Jurkat, Clone E6-1 (cell line): ENCODE measurements around the gene NCOA7.
"Not testable (repeated sequence)": the region's sequence is repeated elsewhere in the genome, so short reads cannot be mapped to it uniquely, and the experiment has no call there.

Experiments used
- DNase-seq: peaks from one replicate; pipeline ENCODE4 v3.0.0-alpha.2; 2011; ENCODE audit warnings: low read depth, low spot score
- H3K4me3 ChIP-seq: 2 replicates; pipeline ENCODE4 v1.5.1; 2011; ENCODE audit warnings: mild to moderate bottlenecking, low read length, control low read depth, moderate library complexity

The NCOA7 gene

DNA sequence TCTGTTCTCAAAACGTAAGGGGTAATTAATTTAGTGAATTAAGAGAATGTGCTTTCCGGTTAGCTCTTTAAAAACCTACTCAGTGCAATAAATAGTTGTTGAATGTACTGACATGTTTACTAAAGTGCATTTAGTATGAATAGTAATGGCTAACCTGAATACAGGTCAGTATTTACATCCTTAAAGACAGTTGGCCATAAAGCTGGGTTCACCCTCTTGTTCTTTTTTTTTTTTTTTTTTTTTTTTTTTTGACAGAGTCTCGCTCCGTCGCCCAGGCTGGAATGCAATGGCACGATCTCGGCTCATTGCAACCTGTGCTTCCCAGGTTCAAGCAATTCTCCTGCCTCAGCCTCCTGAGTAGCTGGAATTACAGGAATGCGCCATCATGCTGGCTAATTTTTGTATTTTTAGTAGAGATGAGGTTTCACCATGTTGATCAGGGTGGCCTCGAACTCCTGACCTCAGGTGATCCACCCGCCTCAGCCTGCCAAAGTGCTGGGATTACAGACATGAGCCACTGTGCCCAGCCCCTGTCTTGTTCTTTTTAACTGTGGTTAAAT is 14.2 kb downstream of the NCOA7 start:
- not testable (repeated sequence) for DNase-seq

GRCh38 chr6:125806813-125807212 is 16.1 kb downstream of the NCOA7 start:
- no peak overlapping the region for H3K4me3 ChIP-seq

More for the DNA sequence above, 14.2 kb downstream of the NCOA7 start:
- H3K4me3 ChIP-seq, result not testable (repeated sequence)

DNA sequence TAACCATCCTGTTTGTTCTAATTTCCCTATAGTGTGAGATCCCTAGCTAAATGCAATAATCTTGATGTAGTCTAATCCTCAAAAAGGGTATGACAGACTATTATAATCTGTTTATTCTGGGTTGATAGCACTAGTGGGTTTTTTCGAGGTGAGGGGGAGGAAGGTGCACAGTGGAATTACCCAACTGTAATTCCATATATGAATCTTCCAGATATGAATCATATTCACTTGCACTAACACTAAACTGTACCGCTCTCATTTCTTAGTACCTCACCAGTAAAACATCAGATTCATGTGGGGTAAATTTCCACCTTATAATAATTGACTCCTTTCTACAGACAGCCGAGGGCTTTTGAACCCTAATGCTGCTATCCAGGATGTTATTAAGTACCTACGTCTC is 16.5 kb downstream of the NCOA7 start:
- no peak for DNase-seq
- H3K4me3 ChIP-seq, result no peak overlapping the region

More at GRCh38 chr6:125806813-125807212, 16.1 kb downstream of the NCOA7 start:
- no peak for DNase-seq

- H3K4me3 ChIP-seq, result no peak overlapping the region
- no peak for DNase-seq
Measured at GRCh38 chr6:125808060-125808459, 17.3 kb downstream of the NCOA7 start.

DNA sequence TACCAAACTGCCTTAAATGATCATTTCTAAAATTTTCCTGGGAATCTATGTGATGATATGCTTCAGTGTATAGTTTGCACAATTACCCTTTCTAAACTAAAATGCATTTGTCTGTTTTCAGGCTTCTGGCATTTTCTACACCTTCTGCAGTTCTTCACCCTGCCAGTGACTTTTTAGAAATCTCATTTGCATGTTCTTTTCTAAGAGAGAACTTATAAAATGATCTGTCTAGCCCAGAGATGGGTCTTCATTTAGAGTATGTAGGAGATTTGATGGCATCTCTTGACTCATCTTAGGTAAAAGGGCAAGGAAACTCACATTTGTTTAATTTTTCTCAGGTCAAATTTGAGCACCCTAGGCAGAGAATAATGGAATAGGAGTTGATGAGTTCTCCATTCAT is 17.8 kb downstream of the NCOA7 start:
- no peak for DNase-seq
- no peak overlapping the region for H3K4me3 ChIP-seq

GRCh38 chr6:125809570-125810170 is 18.9 kb downstream of the NCOA7 start:
- no peak for DNase-seq
- H3K4me3 ChIP-seq, result no peak overlapping the region

DNA sequence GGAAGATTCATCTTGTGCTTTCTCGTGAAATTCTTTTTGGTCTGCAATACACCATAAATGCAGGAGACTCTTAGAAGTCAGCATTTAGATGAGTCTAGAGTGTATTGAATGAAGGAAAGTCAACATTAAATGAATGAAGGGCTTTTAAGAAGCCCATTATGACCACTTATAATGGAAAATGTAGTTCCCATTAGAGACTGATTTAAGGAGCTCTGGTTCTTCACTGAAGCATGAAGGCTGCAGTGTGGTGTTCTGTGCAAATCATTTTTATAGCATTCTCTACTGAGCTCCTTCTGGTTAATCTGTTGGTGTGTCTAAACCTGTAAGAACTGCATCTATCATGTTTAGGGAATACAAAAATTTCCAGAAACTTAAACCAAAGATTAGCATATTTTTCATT is 19.7 kb downstream of the NCOA7 start:
- no peak for DNase-seq
- no peak overlapping the region for H3K4me3 ChIP-seq

- no peak for DNase-seq
- no peak overlapping the region for H3K4me3 ChIP-seq
Measured at GRCh38 chr6:125811259-125811658, 20.5 kb downstream of the NCOA7 start.

DNA sequence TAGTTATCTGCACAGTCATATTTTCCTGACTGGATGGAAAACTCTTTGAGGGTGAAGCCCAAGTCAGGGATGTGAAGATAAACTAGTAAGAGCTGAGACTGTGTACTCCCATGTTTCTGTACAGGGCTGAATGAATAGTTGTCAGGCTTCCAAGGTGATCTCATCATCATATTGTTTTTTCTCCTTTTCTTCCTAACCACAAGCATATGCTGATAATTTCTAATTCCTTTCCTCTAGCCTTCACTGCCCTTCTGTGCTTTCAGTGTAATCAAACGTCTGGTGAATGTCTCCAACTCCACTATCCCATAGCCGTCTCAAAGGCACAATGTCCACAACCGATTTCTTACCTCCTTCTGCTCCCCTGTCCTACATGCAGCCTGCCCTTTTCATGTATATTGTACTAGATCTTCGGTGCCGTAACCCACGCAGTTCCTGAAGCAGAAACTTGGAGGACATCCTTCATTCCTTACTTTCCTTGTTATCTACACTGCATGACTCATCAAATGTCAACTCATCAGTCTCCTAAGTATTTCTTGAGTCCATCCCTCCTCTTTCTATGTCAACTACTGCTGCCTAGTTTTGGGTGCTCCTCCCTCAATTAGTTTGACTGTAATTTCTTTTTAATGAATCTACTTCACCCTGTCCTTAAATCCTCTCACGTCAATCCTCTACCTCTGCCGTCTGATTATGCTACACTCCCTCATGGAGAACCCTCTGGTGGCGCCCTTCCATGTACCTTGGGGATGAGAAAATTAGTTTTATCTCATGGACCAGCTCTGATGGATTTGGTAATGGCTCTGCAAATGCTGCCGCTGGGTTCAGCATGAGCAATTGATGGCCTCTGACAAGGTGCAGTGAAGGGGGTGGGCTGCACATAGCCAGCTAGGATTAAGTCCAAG is 21.9 kb downstream of the NCOA7 start:
- no peak overlapping the region for H3K4me3 ChIP-seq
- DNase-seq, result no peak

DNA sequence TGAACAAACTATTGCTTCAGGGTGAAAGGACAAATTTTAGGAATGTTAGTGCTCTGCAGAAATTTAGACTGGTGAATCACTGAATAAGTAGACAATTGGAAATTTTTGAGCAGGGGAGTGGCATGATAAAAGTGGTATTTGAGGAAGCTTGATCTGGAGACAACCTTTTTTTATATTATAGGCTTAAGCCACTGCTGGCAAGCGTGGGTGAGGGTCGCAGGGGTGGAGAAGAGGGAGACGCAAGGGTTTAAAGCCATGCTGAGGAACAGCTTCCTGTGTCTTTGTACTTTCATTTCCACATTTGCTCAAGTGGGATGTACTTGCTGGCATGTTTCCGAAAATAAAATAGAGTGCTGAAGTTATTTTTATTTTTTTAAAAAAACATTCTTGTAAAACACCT is 23.7 kb downstream of the NCOA7 start:
- no peak overlapping the region for H3K4me3 ChIP-seq
- DNase-seq, result no peak

GRCh38 chr6:125815080-125815910 is 24.5 kb downstream of the NCOA7 start:
- DNase-seq, result no peak
- H3K4me3 ChIP-seq, result no peak overlapping the region

DNA sequence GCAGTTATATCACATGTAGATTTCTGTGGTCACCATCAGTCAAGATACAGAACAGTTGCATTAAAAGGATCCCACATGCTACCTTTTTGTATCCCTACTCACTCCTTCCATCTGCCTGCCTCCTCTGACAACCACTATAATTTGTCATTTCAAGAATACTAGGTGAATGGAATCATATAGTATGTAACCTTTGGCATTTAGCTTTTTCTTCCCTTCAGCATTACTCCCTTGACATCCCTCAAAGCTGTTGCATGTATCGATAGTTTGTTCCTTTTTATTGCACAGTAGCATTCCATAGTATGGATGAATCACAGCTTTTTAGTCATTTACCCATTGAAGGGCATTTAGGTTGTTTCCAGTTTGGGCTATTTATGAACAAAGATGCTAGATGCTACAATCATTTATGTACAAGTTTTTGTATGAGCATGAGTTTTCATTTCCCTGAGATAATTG is 26.1 kb downstream of the NCOA7 start:
- H3K4me3 ChIP-seq, result no peak overlapping the region
- DNase-seq, result no peak

DNA sequence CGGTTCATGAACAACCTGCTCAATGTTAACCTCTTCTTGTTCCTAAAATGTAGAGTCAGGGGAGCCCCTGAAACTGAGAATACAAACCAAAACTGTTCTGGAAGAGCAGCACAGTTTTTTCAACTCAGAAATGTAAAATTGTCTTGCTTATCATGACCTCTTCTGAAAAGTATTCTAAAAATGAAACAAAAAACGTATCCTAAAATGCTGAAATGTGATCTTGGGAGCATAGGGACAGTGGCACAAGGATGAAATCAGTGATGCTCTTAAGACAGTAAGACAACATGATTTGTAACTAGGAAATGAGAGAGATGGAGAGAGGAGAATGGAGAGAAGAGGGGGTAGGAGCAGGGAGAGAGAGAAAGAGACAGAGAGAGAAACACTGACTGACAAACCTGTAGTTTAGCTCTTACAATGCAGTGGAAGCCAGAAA is 27.5 kb downstream of the NCOA7 start:
- no peak for DNase-seq
- no peak overlapping the region for H3K4me3 ChIP-seq

DNA sequence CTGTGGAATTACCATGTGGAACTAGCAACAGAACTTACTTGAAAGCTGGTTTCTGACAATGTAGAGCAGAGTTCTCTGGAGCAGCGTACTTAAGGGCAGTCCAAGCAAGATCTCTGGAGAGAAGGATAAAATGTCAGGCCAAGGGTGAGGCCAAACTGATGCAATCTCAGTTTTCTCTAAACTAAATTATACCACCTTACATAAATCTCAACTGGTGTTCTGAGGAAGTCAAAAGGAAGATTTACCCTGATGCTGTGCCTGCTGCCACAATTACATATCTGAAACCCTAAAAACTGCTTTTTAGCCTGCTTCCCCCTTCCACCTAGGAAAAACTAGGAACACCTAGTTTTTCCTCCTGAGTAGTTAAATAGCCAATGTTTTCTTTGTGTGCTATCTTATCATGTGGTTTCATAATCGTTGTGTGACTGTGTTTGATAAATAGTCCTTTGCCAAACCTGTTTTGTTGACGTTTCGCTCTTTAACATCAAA is 28.1 kb downstream of the NCOA7 start:
- no peak overlapping the region for H3K4me3 ChIP-seq
- no peak for DNase-seq

DNA sequence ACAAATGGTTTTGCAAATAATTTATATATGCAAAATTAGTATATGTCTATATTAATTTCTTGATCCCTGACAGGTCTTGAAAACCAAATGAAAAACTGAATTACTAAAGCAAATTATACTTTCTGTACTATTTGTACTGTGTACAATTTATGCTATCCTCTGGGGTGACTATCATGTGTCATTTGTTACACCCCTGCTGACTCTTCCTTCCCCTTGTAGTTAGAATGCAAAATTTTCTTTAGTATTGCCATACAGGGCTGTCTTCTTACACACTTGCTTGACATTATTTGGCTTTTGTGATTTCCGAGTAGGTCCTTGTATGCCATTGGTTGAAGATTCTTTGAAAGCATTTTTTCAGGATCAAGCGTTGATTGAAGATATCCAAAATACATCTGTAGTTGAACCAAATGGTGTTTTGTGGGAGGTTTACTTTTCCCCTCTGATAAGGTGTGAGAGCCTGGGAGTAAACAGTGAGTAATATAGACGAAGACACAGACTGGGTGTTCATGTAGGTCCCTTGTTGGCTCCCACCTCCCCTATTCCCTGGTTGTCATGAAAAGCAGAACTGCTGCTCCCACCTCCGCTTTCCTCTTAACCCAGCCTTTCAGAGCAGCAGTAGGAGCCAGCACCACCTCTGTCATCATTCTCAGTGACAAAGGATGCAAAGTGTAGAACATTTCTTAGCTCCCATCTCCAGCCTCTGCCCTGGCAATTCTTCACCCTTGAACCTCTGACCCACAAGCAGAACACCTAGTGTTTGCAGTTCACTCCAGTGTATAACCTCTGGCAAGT is 29.0 kb downstream of the NCOA7 start:
- H3K4me3 ChIP-seq, result no peak overlapping the region
- DNase-seq, result no peak

DNA sequence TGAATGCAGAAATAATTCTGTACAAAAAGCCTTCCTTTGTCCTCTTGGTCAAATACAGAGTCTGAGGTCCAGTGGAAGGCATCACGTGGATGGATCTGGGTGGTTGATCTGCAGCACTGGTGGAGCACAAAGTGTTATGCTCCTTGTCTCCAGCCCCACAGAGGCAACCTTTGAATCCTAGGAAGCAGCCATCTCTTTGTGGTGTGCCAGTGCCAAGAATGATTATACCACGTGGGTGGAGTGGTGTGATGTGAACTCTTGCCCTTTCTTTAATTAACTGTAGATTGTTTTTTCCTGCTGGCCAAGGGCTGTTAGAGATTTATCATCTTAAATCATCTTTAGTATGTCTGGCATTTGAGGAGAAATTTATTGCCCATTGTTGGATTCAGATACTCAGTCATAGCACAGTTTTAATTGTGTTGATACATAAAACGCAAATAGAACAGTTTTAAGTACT is 31.1 kb downstream of the NCOA7 start:
- H3K4me3 ChIP-seq, result no peak overlapping the region
- DNase-seq, result no peak

GRCh38 chr6:125823180-125823579 is 32.4 kb downstream of the NCOA7 start:
- H3K4me3 ChIP-seq, result no peak overlapping the region
- DNase-seq, result no peak
